ENCODE results near the gene PP2D1. TPM values are rescaled to one million over a fixed set of nuclear protein-coding genes. Genes with fewer than 3 reads are reported as not detected.

Gene PP2D1
- polyA plus RNA-seq, 1 of the 3 experiments (the other 2 are of a cell fraction), result not detected

- H3K36me3 ChIP-seq (replicated peaks in 1 of 2; ENCODE audit: control insufficient read depth in 1 of 2, insufficient read depth in 2 of 2, low read length in 1 of 2), result peaks cover 3 to 15% of the 10 kb centered on the region in 2 experiments
- H3K79me2 ChIP-seq (ENCODE audit: insufficient read depth), result peaks cover 99% of the 10 kb centered on the region
- H3F3A ChIP-seq (replicated peaks; ENCODE audit: insufficient read depth), result no peaks in the 10 kb centered on the region
- H3K9me2 ChIP-seq, result no peaks in the 10 kb centered on the region
- no peak overlapping the region for H3K4me3 ChIP-seq (ENCODE audit: low read depth in 2 of 2, low read length in 1 of 2)
- ChIA-PET POLR2A (no interaction called here), CTCF (no interaction called here)
- H3K9me3 ChIP-seq, result no peaks in the 10 kb centered on the region
- no peak for TF ChIP-seq FOXM1 (IDR thresholded peaks at IDR 0.05; ENCODE audit: low read depth)
- TF ChIP-seq ELF1 (IDR thresholded peaks at IDR 0.05), result no peak
- no peak for TF ChIP-seq FOSL2 (IDR thresholded peaks at IDR 0.05; ENCODE audit: borderline replicate concordance, low read depth)
- TF ChIP-seq EP300 (IDR thresholded peaks at IDR 0.05; ENCODE audit: borderline replicate concordance in 1 of 2, low read depth in 1 of 2, low read length in 1 of 2), result no peak
- TF ChIP-seq MAX (IDR thresholded peaks at IDR 0.05; ENCODE audit: low read depth), result no peak
- no peak for TF ChIP-seq USF2 (IDR thresholded peaks at IDR 0.05; ENCODE audit: borderline replicate concordance, low read depth, low read length)
- TF ChIP-seq MXI1 (IDR thresholded peaks at IDR 0.05; ENCODE audit: low read depth, low read length), result no peak
- TF ChIP-seq ZBTB33 (IDR thresholded peaks at IDR 0.05; ENCODE audit: borderline replicate concordance, low read depth), result no peak
- no peaks in the 10 kb centered on the region for H3K27me3 ChIP-seq (ENCODE audit: insufficient read depth)
- H3K4me1 ChIP-seq (ENCODE audit: control insufficient read depth in 1 of 2, insufficient read depth in 2 of 2, low read depth in 1 of 2, low read length in 1 of 2), result no peaks in the 10 kb centered on the region
- H3K4me2 ChIP-seq, result no peak overlapping the region
- H4K20me1 ChIP-seq (ENCODE audit: insufficient read depth), result peaks cover 93% of the 10 kb centered on the region
- no peak overlapping the region for H3K27ac ChIP-seq (ENCODE audit: low read depth in 2 of 2, low read length in 1 of 2)
- H3K9ac ChIP-seq, result no peak overlapping the region
- H2AFZ ChIP-seq (ENCODE audit: low read depth), result no peak overlapping the region
- DNase-seq, result no peak
- 93% methylated on average over 6 of the region's 6 CpGs for WGBS (ENCODE audit: low lambda C conversion rate)
Observed at GRCh38 chr3:19967208-19967607, 44.9 kb downstream of the PP2D1 start.

- peaks cover 96% of the 10 kb centered on the region for H4K20me1 ChIP-seq (ENCODE audit: insufficient read depth)
Observed at GRCh38 chr3:19961960-19962359, 50.1 kb downstream of the PP2D1 start.

More at GRCh38 chr3:19961960-19962359, 50.1 kb downstream of the PP2D1 start:
- WGBS (ENCODE audit: low lambda C conversion rate), result 88% methylated on average over 4 of the region's 4 CpGs
- no peak overlapping the region for H3K9ac ChIP-seq
- peaks cover 3% of the 10 kb centered on the region for H3F3A ChIP-seq (replicated peaks; ENCODE audit: insufficient read depth)
- TF ChIP-seq EP300 (IDR thresholded peaks at IDR 0.05; ENCODE audit: borderline replicate concordance in 1 of 2, low read depth in 1 of 2, low read length in 1 of 2) (no peak), MAX (IDR thresholded peaks at IDR 0.05; ENCODE audit: low read depth) (no peak), FOXJ3 (CRISPR knock-in tag; IDR thresholded peaks at IDR 0.05) (no peak)
- no peaks in the 10 kb centered on the region for H3K9me3 ChIP-seq
- no peaks in the 10 kb centered on the region for H3K9me2 ChIP-seq
- no peak overlapping the region for H3K4me2 ChIP-seq
- H3K36me3 ChIP-seq (replicated peaks in 1 of 2; ENCODE audit: control insufficient read depth in 1 of 2, insufficient read depth in 2 of 2, low read length in 1 of 2), result peaks cover 4 to 20% of the 10 kb centered on the region in 2 experiments
- CTCF ChIA-PET, result no interaction called here
- no peak overlapping the region for H3K27ac ChIP-seq (ENCODE audit: low read depth in 2 of 2, low read length in 1 of 2)
- POLR2A ChIA-PET, result no interaction called here
- no peak for DNase-seq
- peaks cover 99% of the 10 kb centered on the region for H3K79me2 ChIP-seq (ENCODE audit: insufficient read depth)
- H3K4me1 ChIP-seq (ENCODE audit: control insufficient read depth in 1 of 2, insufficient read depth in 2 of 2, low read depth in 1 of 2, low read length in 1 of 2), result no peaks in the 10 kb centered on the region
- no peak overlapping the region for H2AFZ ChIP-seq (ENCODE audit: low read depth)
- no peaks in the 10 kb centered on the region for H3K27me3 ChIP-seq (ENCODE audit: insufficient read depth)
- H3K4me3 ChIP-seq (ENCODE audit: low read depth in 2 of 2, low read length in 1 of 2), result no peak overlapping the region
